Esophagus muscularis mucosa (tissue), 4 donors: Measurements from ENCODE around the gene SLC7A7. TPM values are rescaled to one million over a fixed set of nuclear protein-coding genes. Genes with fewer than 3 reads are reported as not detected.
"Not testable (repeated sequence)": the region's sequence is repeated elsewhere in the genome, so short reads cannot be mapped to it uniquely, and the experiment has no call there.

Source experiments
- DNase-seq: peaks from one replicate; pipeline ENCODE4 v3.0.0-alpha.2; 2017; ENCODE audit errors: extremely low spot score
- H3K27ac ChIP-seq, 4 donors: fragments of 200-600 bp; sonication (generic); replicated peaks in 1 of 4; 1 replicate in 3 of 4; 2 replicates in 1 of 4; pipeline ENCODE4 v1.5.1; 2016 to 2019; ENCODE audit warnings: mild to moderate bottlenecking in 1 of 4
- H3K27me3 ChIP-seq, 4 donors: fragments of 200-600 bp; sonication (generic); one replicate each; pipeline versions ENCODE4 v1.5.1 to v1.6.0; 2016 to 2019
- H3K36me3 ChIP-seq, 4 donors: fragments of 200-600 bp; sonication (generic); one replicate each; pipeline ENCODE4 v1.5.1; 2016 to 2019
- H3K4me1 ChIP-seq, 4 donors: fragments of 200-600 bp; sonication (generic); one replicate each; pipeline ENCODE4 v1.5.1; 2016 to 2019
- H3K4me3 ChIP-seq, 4 donors: fragments of 200-600 bp; sonication (generic); 1 replicate in 2 of 4; 2 replicates in 2 of 4; pipeline ENCODE4 v1.5.1; 2016 to 2019; ENCODE audit warnings: mild to moderate bottlenecking in 4 of 4, moderate library complexity in 1 of 4
- H3K9me3 ChIP-seq, 4 donors: fragments of 200-600 bp; sonication (generic); 1 replicate in 3 of 4; 2 replicates in 1 of 4; pipeline ENCODE4 v1.5.1; 2016 to 2019
- EP300 ChIP-seq: sonication (generic); formaldehyde crosslinking; IDR thresholded peaks from one replicate; pipeline ENCODE4 v1.6.1; 2017; ENCODE audit warnings: antibody characterized with exemption
- POLR2A ChIP-seq: fragments of 450-650 bp; IDR thresholded peaks from one replicate; pipeline ENCODE4 v1.6.1; 2017; ENCODE audit warnings: antibody characterized with exemption, moderate library complexity, mild to moderate bottlenecking, low read depth
- POLR2AphosphoS5 ChIP-seq, 2 donors: sonication (generic); formaldehyde crosslinking; IDR thresholded peaks; one replicate each; pipeline ENCODE4 v1.6.1; 2017; ENCODE audit warnings: antibody characterized with exemption in 2 of 2
- WGBS: methylation state at CpG from one replicate; pipeline ENCODE4 v1.1.5; 2018; 5-methylcytosine and 5-hydroxymethylcytosine counted together
- intact Hi-C: fragments of 100-400 bp; cut with DNase I; formaldehyde crosslinking; loops from one replicate; pipeline ENCODE4 v1.15.1; 2023
- total RNA-seq, 4 donors: library from RNA; depleted of rRNA; stranded (reverse); fragments of >200 nt; gene quantifications; one replicate each; pipeline versions ENCODE4 v1.1.0 to v1.2.1, GENCODE V29; 2016
- TF ChIP-seq, protein P1 (sequence below), 3 experiments: fragments of 200-600 bp in 2 of 3; fragments of 450-650 bp in 1 of 3; sonication (generic) in 2 of 3; IDR thresholded peaks; one replicate each; pipeline ENCODE4 v1.5.1; 2017 to 2019; ENCODE audit warnings: antibody characterized with exemption in 3 of 3, mild to moderate bottlenecking in 2 of 3, moderate library complexity in 1 of 3

Gene SLC7A7
- total RNA-seq, 4 donors from 2014 or later: 9.6 to 22.9 (median 15.3) TPM

DNA sequence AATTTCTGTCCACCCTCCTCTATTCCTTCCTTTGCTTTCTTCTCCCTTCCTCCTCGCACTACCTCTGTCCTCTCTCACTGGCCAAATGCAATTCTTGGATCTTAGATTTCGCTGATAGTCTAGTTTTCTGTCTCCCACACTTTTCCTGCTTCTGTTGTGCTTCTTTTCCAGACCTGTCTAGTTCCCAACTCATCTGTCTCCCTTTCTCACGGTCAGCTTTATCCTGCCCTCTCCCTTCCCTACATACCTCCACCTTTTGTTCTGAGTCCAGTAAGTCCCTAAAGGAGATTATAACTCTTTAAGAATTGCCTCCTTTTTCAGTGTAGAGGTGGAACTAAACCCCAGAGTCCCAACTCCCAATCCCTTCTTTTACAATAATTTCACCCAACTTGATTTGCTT, 20.3 kb upstream of the SLC7A7 start:
- Histone ChIP-seq H3K4me3 (no peak overlapping the region), H3K27ac (peak overlapping the region; percentile 93 to 97 (median 95)), H3K4me1 (peaks cover 28 to 46% (median 41%) of the 10 kb centered on the region in 4 donors), H3K27me3 (no peaks in the 10 kb centered on the region), H3K9me3 (no peaks in the 10 kb centered on the region), H3K36me3 (peaks cover 11 to 24% (median 23%) of the 10 kb centered on the region in 4 donors)
- intact Hi-C loops: no loop called here
- WGBS: 73% methylated on average over 3 of the region's 3 CpGs
- TF ChIP-seq, protein P1, sequence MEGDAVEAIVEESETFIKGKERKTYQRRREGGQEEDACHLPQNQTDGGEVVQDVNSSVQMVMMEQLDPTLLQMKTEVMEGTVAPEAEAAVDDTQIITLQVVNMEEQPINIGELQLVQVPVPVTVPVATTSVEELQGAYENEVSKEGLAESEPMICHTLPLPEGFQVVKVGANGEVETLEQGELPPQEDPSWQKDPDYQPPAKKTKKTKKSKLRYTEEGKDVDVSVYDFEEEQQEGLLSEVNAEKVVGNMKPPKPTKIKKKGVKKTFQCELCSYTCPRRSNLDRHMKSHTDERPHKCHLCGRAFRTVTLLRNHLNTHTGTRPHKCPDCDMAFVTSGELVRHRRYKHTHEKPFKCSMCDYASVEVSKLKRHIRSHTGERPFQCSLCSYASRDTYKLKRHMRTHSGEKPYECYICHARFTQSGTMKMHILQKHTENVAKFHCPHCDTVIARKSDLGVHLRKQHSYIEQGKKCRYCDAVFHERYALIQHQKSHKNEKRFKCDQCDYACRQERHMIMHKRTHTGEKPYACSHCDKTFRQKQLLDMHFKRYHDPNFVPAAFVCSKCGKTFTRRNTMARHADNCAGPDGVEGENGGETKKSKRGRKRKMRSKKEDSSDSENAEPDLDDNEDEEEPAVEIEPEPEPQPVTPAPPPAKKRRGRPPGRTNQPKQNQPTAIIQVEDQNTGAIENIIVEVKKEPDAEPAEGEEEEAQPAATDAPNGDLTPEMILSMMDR (IDR thresholded peaks at IDR 0.05): no peak
- TF ChIP-seq POLR2AphosphoS5 (IDR thresholded peaks at IDR 0.05) (no peak), EP300 (no peak), POLR2A (no peak)
- DNase-seq: no peak

DNA sequence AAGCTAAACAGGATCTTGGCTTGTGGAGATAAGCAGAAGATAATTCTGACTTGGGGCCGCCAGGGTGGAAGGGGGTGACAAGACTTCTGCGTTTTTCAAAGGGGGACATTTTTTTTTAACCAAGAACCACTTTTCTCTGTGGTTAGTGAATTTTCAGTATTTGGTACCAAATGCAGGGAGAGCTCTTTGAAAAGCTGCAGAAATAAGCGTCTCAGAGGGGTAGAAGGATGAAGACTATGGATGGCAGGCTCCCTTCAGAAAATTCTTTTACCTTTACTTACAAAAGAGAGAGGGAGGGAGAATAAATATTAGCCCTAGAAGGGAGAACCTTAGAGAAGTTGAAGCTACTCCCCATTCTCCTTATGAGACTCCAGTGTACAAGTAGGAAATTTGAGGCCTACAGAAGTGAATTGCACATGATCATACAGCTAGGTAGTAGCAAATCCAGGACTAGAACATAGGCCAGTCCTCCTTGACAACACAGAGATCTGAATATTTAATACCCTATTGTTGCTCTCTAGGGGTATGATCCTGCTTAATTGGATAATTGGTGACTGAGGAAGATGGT, 15.3 kb upstream of the SLC7A7 start:
- no peaks in the 10 kb centered on the region for H3K9me3 ChIP-seq
- H3K4me1 ChIP-seq: peaks cover 11 to 18% (median 14%) of the 10 kb centered on the region in 4 donors
- H3K27me3 ChIP-seq: no peaks in the 10 kb centered on the region
- H3K4me3 ChIP-seq: peak overlapping the region; percentile 76 to 88 (median 81)
- peaks cover 11 to 24% (median 22%) of the 10 kb centered on the region in 4 donors for H3K36me3 ChIP-seq
- intact Hi-C loops: no loop called here
- WGBS: 28% methylated on average over 3 of the region's 3 CpGs
- DNase-seq: no peak
- H3K27ac ChIP-seq: peak overlapping the region in 3 of 4 donors; percentile 79 to 88 (median 80)
- TF ChIP-seq EP300: no peak
- TF ChIP-seq POLR2A: no peak
- TF ChIP-seq POLR2AphosphoS5 (IDR thresholded peaks at IDR 0.05): no peak
- TF ChIP-seq, protein P1 (IDR thresholded peaks at IDR 0.05): no peak

DNA sequence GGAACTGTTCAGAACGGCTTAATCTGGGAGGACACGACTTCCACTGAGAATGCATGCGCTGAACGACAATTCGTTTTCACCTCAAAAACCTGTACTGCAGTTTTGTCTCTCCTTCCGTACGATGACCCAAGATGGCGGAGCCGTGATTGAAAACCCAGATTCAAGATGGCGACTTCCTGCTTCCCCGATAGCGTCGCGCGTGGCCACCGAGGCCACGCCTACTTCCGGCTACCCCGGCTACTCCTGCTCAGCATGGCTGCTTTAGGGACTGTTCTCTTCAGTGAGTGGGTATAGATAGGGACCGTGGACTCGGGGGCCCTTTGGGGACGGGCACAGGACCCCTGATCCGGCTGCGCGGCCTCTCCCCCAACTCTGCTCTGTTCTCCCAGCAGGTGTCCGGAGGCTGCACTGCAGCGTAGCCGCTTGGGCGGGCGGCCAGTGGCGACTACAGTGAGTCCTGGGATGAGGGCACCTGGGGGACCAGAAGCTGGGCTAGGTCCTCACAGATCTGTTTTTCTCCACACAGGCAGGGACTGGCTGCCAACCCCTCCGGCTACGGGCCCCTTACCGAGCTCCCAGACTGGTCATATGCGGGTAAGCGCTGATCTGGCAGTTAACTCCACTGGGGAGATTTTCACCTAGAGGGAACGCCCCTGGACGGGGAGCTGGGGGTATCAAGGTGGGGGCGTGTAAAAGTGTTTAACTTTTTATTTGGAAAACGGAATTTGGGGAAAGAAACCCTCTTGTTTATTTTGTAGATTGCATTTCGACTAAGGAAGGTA, 14.6 kb upstream of the SLC7A7 start, which contains the start of gene MRPL52:
Gene MRPL52, plus strand, starts transcription at position 227 of the 782 bp plus-strand sequence. Its CDS starts 26 bp downstream, at position 253.
- Histone ChIP-seq H3K4me1 (peaks cover 13 to 20% (median 17%) of the 10 kb centered on the region in 4 donors), H3K27me3 (no peaks in the 10 kb centered on the region), H3K27ac (peak within 1 kb of the TSS; percentile 79 to 88 (median 80)), H3K4me3 (peak within 1 kb of the TSS; percentile 76 to 88 (median 81)), H3K9me3 (no peaks in the 10 kb centered on the region), H3K36me3 (peaks cover 11 to 22% (median 19%) of the 10 kb centered on the region in 4 donors)
- TF ChIP-seq POLR2AphosphoS5 (IDR thresholded peaks at IDR 0.05): peak; percentile 51 to 84
- TF ChIP-seq, protein P1 (IDR thresholded peaks at IDR 0.05): no peak
- 1% methylated on average over 27 of the region's 41 CpGs for WGBS
- DNase-seq: peak; percentile 96
- intact Hi-C loops: no loop called here

DNA sequence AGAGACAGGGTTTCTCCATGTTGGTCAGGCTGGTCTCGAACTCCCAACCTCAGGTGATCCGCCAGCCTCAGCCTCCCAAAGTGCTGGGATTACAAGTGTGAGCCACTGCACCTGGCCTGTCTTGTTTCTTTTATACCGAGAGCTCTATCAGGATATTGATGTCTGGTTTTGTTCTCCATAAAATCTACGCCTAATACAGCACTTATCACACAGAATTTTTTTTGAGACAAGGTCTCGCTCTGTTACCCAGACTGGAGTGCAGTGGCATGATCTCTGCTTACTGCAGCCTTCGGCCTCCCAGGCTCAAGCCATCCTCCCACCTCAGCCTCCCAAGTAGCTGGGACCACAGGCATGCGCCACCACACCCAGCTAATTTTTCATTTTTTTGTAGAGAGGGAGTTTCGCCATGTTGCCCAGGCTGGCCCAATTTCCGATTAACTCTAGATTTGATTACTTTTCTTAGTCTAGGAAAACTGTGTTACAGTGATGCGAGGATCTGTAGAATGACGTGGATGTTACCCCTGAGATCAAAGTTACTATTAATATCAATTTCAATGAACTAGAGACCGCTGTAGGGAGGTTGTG, 13.9 kb upstream of the SLC7A7 start:
- H3K9me3 ChIP-seq, intact Hi-C loops, H3K27me3 ChIP-seq, DNase-seq: not testable (repeated sequence)
- Histone ChIP-seq H3K36me3 (peaks cover 7 to 15% (median 12%) of the 10 kb centered on the region in 4 donors), H3K4me3 (peak overlapping the region; percentile 76 to 88 (median 81)), H3K27ac (peak overlapping the region; percentile 79 to 88 (median 80)), H3K4me1 (peaks cover 16 to 27% (median 23%) of the 10 kb centered on the region in 4 donors)
- 79% methylated on average over 11 of the region's 12 CpGs for WGBS
